Endothelial cell (in vitro differentiated cells): ENCODE measurements around the gene ANKFY1. TPM values are rescaled to one million over a fixed set of nuclear protein-coding genes. Genes with fewer than 3 reads are reported as not detected.

Source experiments
- DNase-seq: peaks from one replicate; pipeline ENCODE4 v3.0.0; 2021; ENCODE audit warnings: low spot score
- H3K27ac Mint-ChIP-seq: one replicate; pipeline ENCODE4 v1.8.0; 2021; ENCODE audit warnings: mixed read lengths, inconsistent platforms; ENCODE audit not compliant: unreplicated experiment
- H3K27me3 Mint-ChIP-seq: one replicate; pipeline ENCODE4 v1.8.0; 2021; ENCODE audit warnings: mild to moderate bottlenecking, moderate library complexity, mixed read lengths, inconsistent platforms; ENCODE audit not compliant: unreplicated experiment
- H3K36me3 Mint-ChIP-seq: one replicate; pipeline ENCODE4 v1.8.0; 2021; ENCODE audit warnings: mild to moderate bottlenecking, low read depth, mixed read lengths, inconsistent platforms; ENCODE audit not compliant: unreplicated experiment
- H3K4me1 Mint-ChIP-seq: one replicate; pipeline ENCODE4 v1.8.0; 2021; ENCODE audit warnings: mild to moderate bottlenecking, mixed read lengths, inconsistent platforms; ENCODE audit not compliant: unreplicated experiment
- H3K4me3 Mint-ChIP-seq: one replicate; pipeline ENCODE4 v1.8.0; 2021; ENCODE audit warnings: mild to moderate bottlenecking, mixed read lengths, inconsistent platforms; ENCODE audit not compliant: unreplicated experiment
- H3K9me3 Mint-ChIP-seq: one replicate; pipeline ENCODE4 v1.8.0; 2021; ENCODE audit warnings: mixed read lengths, inconsistent platforms; ENCODE audit not compliant: unreplicated experiment
- total RNA-seq: library from RNA; stranded (reverse); fragmentation: NEBNext Ultra II Directional; extraction: Animal tissue kit (Norgen Biotek cat#: 25700); gene quantifications from one replicate; pipeline ENCODE4 v1.2.1, GENCODE V29; 2021; ENCODE audit not compliant: unreplicated experiment
- TF ChIP-seq, protein P1 (sequence below): fragments of 200-600 bp; sonication (generic); IDR thresholded peaks from one replicate; pipeline ENCODE4 v1.5.0; 2021; ENCODE audit warnings: antibody characterized with exemption; ENCODE audit not compliant: unreplicated experiment

The ANKFY1 gene
- total RNA-seq, 1 donor from 2014 or later = 41.6 TPM

DNA sequence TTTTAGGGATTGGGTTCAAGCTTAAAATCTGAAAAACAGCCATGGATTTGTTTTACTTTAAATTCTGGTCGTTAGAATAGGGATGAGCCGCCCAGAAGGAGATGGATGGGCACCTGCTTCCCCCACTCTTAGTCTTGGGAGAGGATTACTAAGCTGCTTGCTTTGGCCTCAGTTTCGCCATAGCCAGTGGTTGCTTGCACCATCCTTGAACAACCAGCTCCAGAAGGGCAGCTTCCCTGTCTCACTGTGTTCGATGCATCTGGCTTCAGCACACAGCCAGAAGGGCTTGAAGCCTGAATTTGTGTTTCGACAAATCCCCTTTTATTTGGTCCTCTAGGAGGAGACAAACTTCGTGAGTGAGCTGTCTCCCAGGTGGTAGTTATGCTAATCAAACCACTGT, 113.7 kb downstream of the ANKFY1 start:
- H3K36me3 Mint-ChIP-seq = peaks cover 26% of the 10 kb centered on the region
- no peak for DNase-seq
- H3K4me3 Mint-ChIP-seq = no peak overlapping the region
- H3K27ac Mint-ChIP-seq = no peak overlapping the region
- H3K27me3 Mint-ChIP-seq = peaks cover 3% of the 10 kb centered on the region
- TF ChIP-seq, protein P1, sequence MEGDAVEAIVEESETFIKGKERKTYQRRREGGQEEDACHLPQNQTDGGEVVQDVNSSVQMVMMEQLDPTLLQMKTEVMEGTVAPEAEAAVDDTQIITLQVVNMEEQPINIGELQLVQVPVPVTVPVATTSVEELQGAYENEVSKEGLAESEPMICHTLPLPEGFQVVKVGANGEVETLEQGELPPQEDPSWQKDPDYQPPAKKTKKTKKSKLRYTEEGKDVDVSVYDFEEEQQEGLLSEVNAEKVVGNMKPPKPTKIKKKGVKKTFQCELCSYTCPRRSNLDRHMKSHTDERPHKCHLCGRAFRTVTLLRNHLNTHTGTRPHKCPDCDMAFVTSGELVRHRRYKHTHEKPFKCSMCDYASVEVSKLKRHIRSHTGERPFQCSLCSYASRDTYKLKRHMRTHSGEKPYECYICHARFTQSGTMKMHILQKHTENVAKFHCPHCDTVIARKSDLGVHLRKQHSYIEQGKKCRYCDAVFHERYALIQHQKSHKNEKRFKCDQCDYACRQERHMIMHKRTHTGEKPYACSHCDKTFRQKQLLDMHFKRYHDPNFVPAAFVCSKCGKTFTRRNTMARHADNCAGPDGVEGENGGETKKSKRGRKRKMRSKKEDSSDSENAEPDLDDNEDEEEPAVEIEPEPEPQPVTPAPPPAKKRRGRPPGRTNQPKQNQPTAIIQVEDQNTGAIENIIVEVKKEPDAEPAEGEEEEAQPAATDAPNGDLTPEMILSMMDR = no peak
- no peaks in the 10 kb centered on the region for H3K4me1 Mint-ChIP-seq
- no peaks in the 10 kb centered on the region for H3K9me3 Mint-ChIP-seq

DNA sequence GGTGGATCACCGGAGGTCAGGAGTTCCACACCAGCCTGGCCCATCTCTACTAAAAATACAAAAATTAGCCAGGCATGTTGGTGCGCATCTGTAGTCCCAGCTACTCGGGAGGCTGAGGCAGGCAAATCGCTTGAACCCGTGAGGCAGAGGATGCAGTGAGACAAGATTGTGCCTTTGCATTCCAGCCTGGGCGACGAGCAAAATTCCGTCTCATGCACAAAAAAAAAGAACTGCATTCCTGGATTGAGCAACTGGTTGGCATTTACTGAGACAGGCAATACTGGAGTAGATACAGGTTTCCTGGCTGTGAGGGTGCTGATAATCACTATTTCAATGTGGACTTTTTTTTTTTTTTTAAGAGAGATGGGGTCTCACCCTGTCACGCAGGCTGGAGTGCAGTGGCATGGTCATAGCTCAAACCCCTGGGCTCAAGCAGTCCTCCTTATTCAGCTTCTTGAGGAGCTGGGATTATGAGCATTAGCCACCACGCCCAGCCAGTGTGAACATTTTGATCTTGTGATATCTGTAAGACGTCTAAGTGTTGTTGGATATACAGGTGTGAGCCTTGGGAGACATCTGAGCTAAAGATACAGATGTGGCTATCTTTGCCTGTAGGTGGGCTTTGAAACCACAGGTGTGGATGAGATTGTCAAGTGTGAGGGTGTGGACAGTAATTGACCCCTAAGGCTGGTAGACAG, 115.0 kb downstream of the ANKFY1 start:
- no peak for DNase-seq
- TF ChIP-seq, protein P1 = no peak
- H3K4me1 Mint-ChIP-seq = peaks cover 5% of the 10 kb centered on the region
- peaks cover 22% of the 10 kb centered on the region for H3K36me3 Mint-ChIP-seq
- no peaks in the 10 kb centered on the region for H3K9me3 Mint-ChIP-seq
- H3K27me3 Mint-ChIP-seq = peaks cover 6% of the 10 kb centered on the region
- peak overlapping the region; percentile 22 for H3K4me3 Mint-ChIP-seq
- no peak overlapping the region for H3K27ac Mint-ChIP-seq

DNA sequence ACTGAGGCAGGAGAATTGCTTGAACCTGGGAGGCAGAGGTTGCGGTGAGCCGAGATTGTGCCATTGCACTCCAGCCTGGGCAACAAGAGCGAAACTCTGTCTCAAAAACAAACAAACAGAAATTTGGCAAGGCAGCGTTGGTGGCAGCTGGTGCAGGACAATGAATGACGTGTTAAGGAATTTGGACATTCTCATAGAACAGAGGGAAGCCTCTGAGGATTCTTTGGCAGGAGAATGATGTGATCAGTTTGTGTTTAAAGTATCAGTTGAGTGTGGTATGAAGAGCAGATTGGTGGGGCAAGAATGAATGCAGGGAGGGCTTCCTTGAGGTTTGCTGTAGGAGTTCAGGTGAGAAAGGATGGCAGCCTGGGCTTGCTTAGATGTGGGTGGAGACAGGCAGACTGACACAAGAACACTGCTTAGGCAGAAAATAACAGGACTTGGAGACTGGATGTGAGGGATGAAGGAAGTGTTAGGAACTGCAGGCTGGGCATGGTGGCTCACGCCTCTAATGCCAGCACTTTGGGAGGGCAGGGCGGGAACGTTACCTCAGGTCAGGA, 115.9 kb downstream of the ANKFY1 start:
- Mint-ChIP-seq H3K36me3 (peaks cover 13% of the 10 kb centered on the region), H3K4me1 (peaks cover 5% of the 10 kb centered on the region), H3K9me3 (no peaks in the 10 kb centered on the region), H3K27me3 (peaks cover 6% of the 10 kb centered on the region), H3K4me3 (peak overlapping the region; percentile 8), H3K27ac (peak overlapping the region; percentile 27)
- TF ChIP-seq, protein P1 = no peak
- no peak for DNase-seq

DNA sequence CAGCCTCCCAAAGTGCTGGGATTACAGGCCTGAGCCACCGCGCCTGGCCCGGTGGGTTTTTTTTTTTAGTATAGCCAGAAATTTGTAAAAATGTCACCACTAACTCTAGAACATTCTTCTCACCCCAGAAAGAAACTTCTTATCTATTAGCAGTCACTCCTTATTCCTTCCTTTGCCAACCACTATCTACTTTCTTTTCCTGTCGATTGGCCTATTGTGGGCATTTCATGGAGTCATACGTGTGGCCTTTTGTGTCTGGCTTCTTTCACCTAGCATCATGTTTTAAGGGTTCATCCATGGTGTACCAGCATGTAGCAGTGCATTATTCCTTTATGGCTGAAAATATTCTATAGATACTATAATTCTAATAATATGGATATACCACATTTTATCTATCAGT, 117.1 kb downstream of the ANKFY1 start:
- H3K36me3 Mint-ChIP-seq = peaks cover 12% of the 10 kb centered on the region
- DNase-seq = no peak
- TF ChIP-seq, protein P1 = no peak
- no peak overlapping the region for H3K4me3 Mint-ChIP-seq
- no peaks in the 10 kb centered on the region for H3K9me3 Mint-ChIP-seq
- peaks cover 6% of the 10 kb centered on the region for H3K27me3 Mint-ChIP-seq
- H3K4me1 Mint-ChIP-seq = peaks cover 10% of the 10 kb centered on the region
- no peak overlapping the region for H3K27ac Mint-ChIP-seq

DNA sequence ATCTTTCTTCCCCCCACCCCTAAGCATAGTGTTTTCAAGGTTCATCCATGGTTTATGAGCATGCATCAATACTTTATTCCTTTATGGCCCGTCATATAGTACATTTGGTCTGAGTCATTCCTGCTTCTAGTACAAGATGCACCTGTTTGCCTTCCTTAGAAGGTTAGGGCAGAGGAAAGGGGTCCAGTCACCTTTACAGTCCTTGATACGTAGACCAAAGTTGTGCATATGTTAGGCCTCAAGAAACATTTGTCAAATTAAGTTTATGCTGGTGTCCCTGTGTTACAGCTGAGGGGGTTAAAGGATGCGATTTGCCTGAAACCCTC, 119.4 kb downstream of the ANKFY1 start:
- Mint-ChIP-seq H3K27me3 (peaks cover 6% of the 10 kb centered on the region), H3K4me1 (peaks cover 17% of the 10 kb centered on the region), H3K9me3 (no peaks in the 10 kb centered on the region)

More for the DNA sequence above, 119.4 kb downstream of the ANKFY1 start:
- TF ChIP-seq, protein P1 = no peak
- DNase-seq = no peak
- Mint-ChIP-seq H3K4me3 (peak overlapping the region; percentile 97), H3K36me3 (peaks cover 7% of the 10 kb centered on the region), H3K27ac (peak overlapping the region; percentile 98)
